HCT116 (cell line): Measurements from ENCODE around the gene TBL1X. TPM values are rescaled to one million over a fixed set of nuclear protein-coding genes. Genes with fewer than 3 reads are reported as not detected.

Experiments
- ATAC-seq: fragments of 200-7000 bp; cut with Tn5 transposase; 2 replicates; pipeline ENCODE4 v1.9.1; 2020; ENCODE audit warnings: mild to moderate bottlenecking, moderate library complexity
- BruUV-seq: library from RNA; stranded (reverse); fragments of 400-500 nt; replicated peaks from 2 replicates; lab custom pipeline; 2021; lab: Mats Ljungman, UMichigan
- CTCF ChIA-PET: fragments of 300-600 bp; sonication (Branson Sonifier 250); formaldehyde crosslinking; loops from one replicate; lab custom pipeline; 2021; ENCODE audit warnings: antibody characterized with exemption; lab: Charles Lee
- POLR2A ChIA-PET: fragments of 300-600, 350-600 bp; sonication (Branson Sonifier 250); formaldehyde crosslinking; loops from one replicate; lab custom pipeline; 2021; ENCODE audit warnings: antibody characterized with exemption; lab: Charles Lee
- RAD21 ChIA-PET, 2 experiments: fragments of 300-600 bp; sonication (Branson Sonifier 250); formaldehyde crosslinking; loops; one replicate each; lab custom pipeline; 2023; ENCODE audit warnings: low total read pairs in 2 of 2; ENCODE audit not compliant: uncharacterized antibody in 2 of 2, unreplicated experiment in 2 of 2, low non-redundant PET in 1 of 2; lab: Charles Lee
- DNase-seq: peaks from one replicate; pipeline ENCODE4 v3.0.0-alpha.2; 2010; ENCODE audit warnings: low read depth, low spot score
- H2AFZ ChIP-seq: fragments of 200-600 bp; shearing (Covaris generic), sonication (generic); 2 replicates; pipeline ENCODE4 v1.6.1; 2017; ENCODE audit warnings: low read depth, mixed run types, mixed read lengths, antibody characterized with exemption, low read length; ENCODE audit not compliant: poor library complexity, severe bottlenecking
- H3K27ac ChIP-seq: 2 replicates; pipeline ENCODE4 v1.5.1; 2012; ENCODE audit warnings: low read depth, low read length
- H3K27me3 ChIP-seq: fragments of 200-600 bp; sonication (generic); 2 replicates; pipeline ENCODE4 v1.6.1; 2016; ENCODE audit warnings: mixed run types, low read length, mixed read lengths; ENCODE audit not compliant: insufficient read depth
- H3K36me3 ChIP-seq, 2 experiments: fragments of 200-500 bp in 1 of 2; fragments of 200-600 bp in 1 of 2; sonication (Bioruptor generic) in 1 of 2; sonication (generic) in 1 of 2; 2 replicates each; pipeline versions ENCODE4 v1.5.1 to v1.6.1; 2014 to 2016; ENCODE audit warnings: low read length in 2 of 2, inconsistent platforms in 1 of 2, mixed read lengths in 1 of 2, mixed run types in 1 of 2; ENCODE audit not compliant: insufficient read depth in 2 of 2, control insufficient read depth in 1 of 2
- H3K4me1 ChIP-seq, 2 experiments: fragments of 200-600 bp in 1 of 2; sonication (generic) in 1 of 2; 2 replicates each; pipeline versions ENCODE4 v1.5.1 to v1.6.1; 2012 to 2017; ENCODE audit warnings: low read length in 2 of 2, inconsistent platforms in 1 of 2, mild to moderate bottlenecking in 1 of 2, mixed read lengths in 1 of 2, mixed run types in 1 of 2, moderate library complexity in 1 of 2; ENCODE audit not compliant: insufficient read depth in 2 of 2, control insufficient read depth in 1 of 2
- H3K4me2 ChIP-seq: fragments of 200-600 bp; sonication (generic); 2 replicates; pipeline ENCODE4 v1.6.1; 2017; ENCODE audit warnings: mixed run types, low read length, mixed read lengths
- H3K4me3 ChIP-seq, 2 experiments: fragments of 200-600 bp in 1 of 2; sonication (generic) in 1 of 2; replicated peaks in 1 of 2; 2 replicates each; pipeline ENCODE4 v1.5.1; 2011 to 2016; ENCODE audit warnings: low read length in 2 of 2, control low read depth in 1 of 2, low read depth in 1 of 2, mild to moderate bottlenecking in 1 of 2, mixed read lengths in 1 of 2, mixed run types in 1 of 2
- H3K79me2 ChIP-seq: fragments of 200-600 bp; sonication (generic); 2 replicates; pipeline ENCODE4 v1.6.1; 2017; ENCODE audit warnings: mild to moderate bottlenecking, mixed run types, low read length, moderate library complexity, mixed read lengths; ENCODE audit not compliant: insufficient read depth
- H3K9ac ChIP-seq: fragments of 200-600 bp; sonication (generic); 2 replicates; pipeline ENCODE4 v1.6.1; 2016; ENCODE audit warnings: low read length, mixed read lengths
- H3K9me2 ChIP-seq: fragments of 200-600 bp; sonication (generic), shearing (Covaris generic); 2 replicates; pipeline ENCODE4 v1.6.1; 2017; ENCODE audit warnings: mixed run types, mild to moderate bottlenecking, moderate library complexity; ENCODE audit not compliant: insufficient read depth
- H3K9me3 ChIP-seq, 2 experiments: fragments of 200-500 bp in 1 of 2; fragments of 200-600 bp in 1 of 2; sonication (Bioruptor generic) in 1 of 2; sonication (generic) in 1 of 2; 2 replicates each; pipeline ENCODE4 v1.6.1; 2014 to 2017; ENCODE audit warnings: low read length in 2 of 2, mixed read lengths in 2 of 2, inconsistent platforms in 1 of 2, low read depth in 1 of 2, mild to moderate bottlenecking in 1 of 2, mixed run types in 1 of 2, moderate library complexity in 1 of 2; ENCODE audit not compliant: control insufficient read depth in 1 of 2, insufficient read depth in 1 of 2
- H4K20me1 ChIP-seq: fragments of 200-600 bp; sonication (generic), shearing (Covaris generic); 2 replicates; pipeline ENCODE4 v1.6.1; 2017; ENCODE audit warnings: mixed run types, mild to moderate bottlenecking, moderate library complexity; ENCODE audit not compliant: insufficient read depth
- ATF3 ChIP-seq: IDR thresholded peaks from 2 replicates; pipeline ENCODE4 v1.6.1; 2012
- CBX3 ChIP-seq: IDR thresholded peaks from 2 replicates; pipeline ENCODE4 v1.6.1; 2012; ENCODE audit warnings: low read depth
- CEBPB ChIP-seq: IDR thresholded peaks from 2 replicates; pipeline ENCODE4 v1.6.1; 2012; ENCODE audit warnings: low read depth
- CTCF ChIP-seq, 3 experiments: fragments of 200-600 bp in 1 of 3; sonication (generic) in 1 of 3; IDR thresholded peaks in 2 of 3; conservative IDR thresholded peaks in 1 of 3; 2 replicates each; pipeline ENCODE4 v1.5.1; 2012 to 2017; ENCODE audit warnings: low read depth in 2 of 3, low read length in 2 of 3, antibody characterized with exemption in 1 of 3, borderline replicate concordance in 1 of 3, control low read depth in 1 of 3, mild to moderate bottlenecking in 1 of 3, mixed read lengths in 1 of 3, mixed run types in 1 of 3, moderate library complexity in 1 of 3; ENCODE audit not compliant: insufficient read depth in 1 of 3
- EGR1 ChIP-seq: IDR thresholded peaks from 2 replicates; pipeline ENCODE4 v1.6.1; 2012; ENCODE audit warnings: low read depth
- ELF1 ChIP-seq: IDR thresholded peaks from 2 replicates; pipeline ENCODE4 v1.6.1; 2012; ENCODE audit warnings: low read depth, borderline replicate concordance
- EZH2 ChIP-seq: fragments of 200-600 bp; sonication (generic); IDR thresholded peaks from 2 replicates; pipeline ENCODE4 v1.6.1; 2017; ENCODE audit warnings: antibody characterized with exemption, mixed run types
- FOSL1 ChIP-seq: IDR thresholded peaks from 2 replicates; pipeline ENCODE4 v1.6.1; 2012; ENCODE audit warnings: low read depth
- JUND ChIP-seq: IDR thresholded peaks from 2 replicates; pipeline ENCODE4 v1.6.1; 2012
- MAX ChIP-seq: IDR thresholded peaks from 2 replicates; pipeline ENCODE4 v1.6.1; 2012
- POLR2A ChIP-seq: IDR thresholded peaks from 2 replicates; pipeline ENCODE4 v1.7.0; 2011; ENCODE audit warnings: borderline replicate concordance; ENCODE audit not compliant: insufficient read depth, insufficient read length; ENCODE audit errors: extremely low read depth
- RAD21 ChIP-seq: IDR thresholded peaks from 2 replicates; pipeline ENCODE4 v1.6.1; 2012; ENCODE audit warnings: low read depth, mild to moderate bottlenecking
- SIN3A ChIP-seq: IDR thresholded peaks from 2 replicates; pipeline ENCODE4 v1.6.1; 2012; ENCODE audit warnings: low read depth
- SRF ChIP-seq: IDR thresholded peaks from 2 replicates; pipeline ENCODE4 v1.6.1; 2012; ENCODE audit warnings: low read depth
- YY1 ChIP-seq: IDR thresholded peaks from 2 replicates; pipeline ENCODE4 v1.6.1; 2011; ENCODE audit warnings: low read length, low read depth, moderate library complexity, mild to moderate bottlenecking; ENCODE audit not compliant: insufficient replicate concordance; ENCODE audit errors: extremely low read depth
- intact Hi-C: fragments of 100-400 bp; cut with micrococcal nuclease; formaldehyde crosslinking; loops from 2 replicates; pipeline ENCODE4 v1.10.0; 2022
- total RNA-seq: library from RNA; stranded (reverse); gene quantifications from one replicate; pipeline ENCODE4 v1.2.1, GENCODE V29; 2021; ENCODE audit not compliant: unreplicated experiment

TBL1X gene
- total RNA-seq, 1 experiment from 2014 or later, result 37.8 TPM

- no peak overlapping the region for H3K4me2 ChIP-seq
Observed at GRCh38 chrX:9526965-9527364, 62.1 kb downstream of the TBL1X start.

More at GRCh38 chrX:9526965-9527364, 62.1 kb downstream of the TBL1X start:
- ATAC-seq, result no peak
- no peak overlapping the region for H3K9ac ChIP-seq
- H2AFZ ChIP-seq, result no peak overlapping the region
- H3K27me3 ChIP-seq, result no peaks in the 10 kb centered on the region
- BruUV-seq, result no TSS peak
- no peaks in the 10 kb centered on the region for H4K20me1 ChIP-seq
- no peak overlapping the region for H3K27ac ChIP-seq
- no peak overlapping the region for H3K4me3 ChIP-seq
- peaks cover 2 to 8% of the 10 kb centered on the region in 2 experiments; a peak in 2 of 4 replicates for H3K4me1 ChIP-seq
- DNase-seq, result no peak
- ChIA-PET CTCF (no interaction called here), POLR2A (no interaction called here), RAD21 (no interaction called here)
- TF ChIP-seq RAD21 (no peak), YY1 (no peak), EZH2 (no peak), MAX (no peak), SRF (no peak), EGR1 (no peak), ELF1 (no peak), CEBPB (no peak), FOSL1 (no peak), CBX3 (no peak), SIN3A (no peak), CTCF (IDR thresholded peaks at IDR 0.05 in 2 of 3, conservative IDR thresholded peaks at IDR 0.05 in 1 of 3; ENCODE audit: borderline replicate concordance in 1 of 3, insufficient read depth in 1 of 3, low read depth in 2 of 3, low read length in 2 of 3) (no peak), JUND (no peak), ATF3 (no peak), POLR2A (no peak)
- no peaks in the 10 kb centered on the region for H3K9me3 ChIP-seq
- no peaks in the 10 kb centered on the region for H3K9me2 ChIP-seq
- intact Hi-C loops, result no loop called here
- no peaks in the 10 kb centered on the region for H3K36me3 ChIP-seq
- H3K79me2 ChIP-seq, result no peaks in the 10 kb centered on the region; the same call in none of the 2 replicates
